ENCODE results near the gene ABCC11. TPM values are rescaled to one million over a fixed set of nuclear protein-coding genes. Genes with fewer than 3 reads are reported as not detected.

ABCC11 gene
- polyA plus RNA-seq, 2 of the 4 experiments (the other 2 are of a cell fraction), result 0.19 to 0.21 TPM

- TF ChIP-seq ZFP36 (IDR thresholded peaks at IDR 0.05; ENCODE audit: borderline replicate concordance, partially characterized antibody) (no peak), POLR2A (IDR thresholded peaks at IDR 0.05; ENCODE audit: low read length) (no peak)
Observed at GRCh38 chr16:48215738-48216137, 31.6 kb downstream of the ABCC11 start (continued).

- ATAC-seq (no peak), DNase-seq (ENCODE audit: low read depth in 1 of 2, low spot score in 1 of 2) (no peak), FAIRE-seq (no peak)
- no peaks in the 10 kb centered on the region for H3K9me3 ChIP-seq
- H3K27ac ChIP-seq, result no peak overlapping the region
- CTCF ChIA-PET, result interaction anchor here (0.6 to 1.3 kb wide), 6 partner anchors 12 to 1075 kb away, joined by 3 to 4 read pairs (median 4); no protein-coding TSS in a partner anchor
- WGBS (ENCODE audit: missing lambda C conversion rate), result 82% methylated on average over 3 of the region's 3 CpGs
- H3K4me2 ChIP-seq, result no peak overlapping the region
- POLR2A ChIA-PET, result no interaction called here
- TF ChIP-seq HOXA7 (CRISPR knock-in tag; IDR thresholded peaks at IDR 0.05) (no peak), MAFK (IDR thresholded peaks at IDR 0.05; ENCODE audit: partially characterized antibody) (no peak), HEYL (CRISPR knock-in tag; IDR thresholded peaks at IDR 0.05) (no peak), ZSCAN20 (CRISPR knock-in tag; IDR thresholded peaks at IDR 0.05) (no peak), RNF2 (IDR thresholded peaks at IDR 0.05; ENCODE audit: borderline replicate concordance, low read depth) (no peak)
- no peaks in the 10 kb centered on the region; the same call in 2 of the 3 replicates for H3K4me1 ChIP-seq
- H3K4me3 ChIP-seq, result no peak overlapping the region
Observed at GRCh38 chr16:48212033-48212432, 35.3 kb downstream of the ABCC11 start.

DNA sequence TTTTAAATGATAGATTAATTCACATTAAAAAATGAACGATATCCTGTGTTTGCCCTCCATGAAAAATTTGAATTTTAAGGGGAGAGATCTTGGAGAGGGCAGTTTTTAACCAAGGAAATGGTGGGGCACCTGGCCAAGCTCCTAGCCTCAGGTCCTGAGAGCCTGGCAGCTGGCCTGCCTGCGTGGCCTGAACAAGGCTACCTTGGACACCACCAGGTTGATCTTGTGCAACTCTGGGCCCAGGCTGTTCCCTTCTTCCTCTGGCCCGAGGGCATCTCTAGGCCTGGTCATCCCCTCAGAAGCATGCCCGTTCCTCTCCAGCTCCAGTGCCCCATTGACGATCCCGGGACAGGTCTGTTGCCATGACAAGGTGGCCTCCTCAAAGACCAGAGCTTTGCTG lies 36.6 kb downstream of the ABCC11 start:
- POLR2A ChIA-PET, result no interaction called here
- no peak overlapping the region for H3K27ac ChIP-seq
- TF ChIP-seq CBX8 (IDR thresholded peaks at IDR 0.05) (no peak), JUNB (IDR thresholded peaks at IDR 0.05) (no peak), CHD2 (IDR thresholded peaks at IDR 0.05; ENCODE audit: low read length, partially characterized antibody) (no peak), NFE2L2 (conservative IDR thresholded peaks at IDR 0.05; ENCODE audit: low read length) (no peak), PBX3 (IDR thresholded peaks at IDR 0.05) (no peak), FOXS1 (CRISPR knock-in tag; IDR thresholded peaks at IDR 0.05) (no peak), RARB (CRISPR knock-in tag; IDR thresholded peaks at IDR 0.05) (no peak), NR3C1 (IDR thresholded peaks at IDR 0.05) (no peak), CBX2 (IDR thresholded peaks at IDR 0.05; ENCODE audit: borderline replicate concordance, low read depth) (no peak), HOXA7 (CRISPR knock-in tag; IDR thresholded peaks at IDR 0.05) (no peak), NPAS2 (CRISPR knock-in tag; IDR thresholded peaks at IDR 0.05; ENCODE audit: borderline replicate concordance) (no peak), RCOR1 (IDR thresholded peaks at IDR 0.05; ENCODE audit: low read depth, low read length) (no peak), TFCP2L1 (CRISPR knock-in tag; IDR thresholded peaks at IDR 0.05) (no peak), POLR2A (IDR thresholded peaks at IDR 0.05; ENCODE audit: low read length) (no peak), KDM1A (IDR thresholded peaks at IDR 0.05; ENCODE audit: low read depth) (no peak), ZC3H11A (IDR thresholded peaks at IDR 0.05) (no peak)
- TF ChIP-seq, protein P1, sequence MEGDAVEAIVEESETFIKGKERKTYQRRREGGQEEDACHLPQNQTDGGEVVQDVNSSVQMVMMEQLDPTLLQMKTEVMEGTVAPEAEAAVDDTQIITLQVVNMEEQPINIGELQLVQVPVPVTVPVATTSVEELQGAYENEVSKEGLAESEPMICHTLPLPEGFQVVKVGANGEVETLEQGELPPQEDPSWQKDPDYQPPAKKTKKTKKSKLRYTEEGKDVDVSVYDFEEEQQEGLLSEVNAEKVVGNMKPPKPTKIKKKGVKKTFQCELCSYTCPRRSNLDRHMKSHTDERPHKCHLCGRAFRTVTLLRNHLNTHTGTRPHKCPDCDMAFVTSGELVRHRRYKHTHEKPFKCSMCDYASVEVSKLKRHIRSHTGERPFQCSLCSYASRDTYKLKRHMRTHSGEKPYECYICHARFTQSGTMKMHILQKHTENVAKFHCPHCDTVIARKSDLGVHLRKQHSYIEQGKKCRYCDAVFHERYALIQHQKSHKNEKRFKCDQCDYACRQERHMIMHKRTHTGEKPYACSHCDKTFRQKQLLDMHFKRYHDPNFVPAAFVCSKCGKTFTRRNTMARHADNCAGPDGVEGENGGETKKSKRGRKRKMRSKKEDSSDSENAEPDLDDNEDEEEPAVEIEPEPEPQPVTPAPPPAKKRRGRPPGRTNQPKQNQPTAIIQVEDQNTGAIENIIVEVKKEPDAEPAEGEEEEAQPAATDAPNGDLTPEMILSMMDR (IDR thresholded peaks at IDR 0.05), result no peak
- TF ChIP-seq, protein P2, sequence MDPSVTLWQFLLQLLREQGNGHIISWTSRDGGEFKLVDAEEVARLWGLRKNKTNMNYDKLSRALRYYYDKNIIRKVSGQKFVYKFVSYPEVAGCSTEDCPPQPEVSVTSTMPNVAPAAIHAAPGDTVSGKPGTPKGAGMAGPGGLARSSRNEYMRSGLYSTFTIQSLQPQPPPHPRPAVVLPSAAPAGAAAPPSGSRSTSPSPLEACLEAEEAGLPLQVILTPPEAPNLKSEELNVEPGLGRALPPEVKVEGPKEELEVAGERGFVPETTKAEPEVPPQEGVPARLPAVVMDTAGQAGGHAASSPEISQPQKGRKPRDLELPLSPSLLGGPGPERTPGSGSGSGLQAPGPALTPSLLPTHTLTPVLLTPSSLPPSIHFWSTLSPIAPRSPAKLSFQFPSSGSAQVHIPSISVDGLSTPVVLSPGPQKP (IDR thresholded peaks at IDR 0.05; ENCODE audit: low read depth, low read length), result no peak
- ATAC-seq (no peak), FAIRE-seq (no peak), DNase-seq (ENCODE audit: low read depth in 1 of 2, low spot score in 1 of 2) (no peak)
- H3K4me1 ChIP-seq, result peaks cover 7% of the 10 kb centered on the region
- 55% methylated on average over 6 of the region's 6 CpGs for WGBS (ENCODE audit: missing lambda C conversion rate)
- CTCF ChIA-PET, result interaction anchor here (0.5 to 1.0 kb wide), 2 partner anchors 167 to 412 kb away, joined by 3 to 4 read pairs; no protein-coding TSS in a partner anchor
- no peaks in the 10 kb centered on the region for H3K9me3 ChIP-seq
- no peak overlapping the region for H3K4me2 ChIP-seq
- H3K4me3 ChIP-seq, result no peak overlapping the region
